ENCODE data around the gene RAB9A.
"Not testable (repeated sequence)": the region's sequence is repeated elsewhere in the genome, so short reads cannot be mapped to it uniquely, and the experiment has no call there.

The RAB9A gene

GRCh38 chrX:13703135-13703534, 14.2 kb downstream of the RAB9A start:
- DNase-seq = no peak

- DNase-seq = no peak
These were observed 14.7 kb downstream of the RAB9A start for GRCh38 chrX:13703589-13703988.

- no peak for DNase-seq
These were observed 22.2 kb downstream of the RAB9A start for GRCh38 chrX:13711141-13711540.

GRCh38 chrX:13716455-13716854, 27.5 kb downstream of the RAB9A start:
- DNase-seq = no peak

DNA sequence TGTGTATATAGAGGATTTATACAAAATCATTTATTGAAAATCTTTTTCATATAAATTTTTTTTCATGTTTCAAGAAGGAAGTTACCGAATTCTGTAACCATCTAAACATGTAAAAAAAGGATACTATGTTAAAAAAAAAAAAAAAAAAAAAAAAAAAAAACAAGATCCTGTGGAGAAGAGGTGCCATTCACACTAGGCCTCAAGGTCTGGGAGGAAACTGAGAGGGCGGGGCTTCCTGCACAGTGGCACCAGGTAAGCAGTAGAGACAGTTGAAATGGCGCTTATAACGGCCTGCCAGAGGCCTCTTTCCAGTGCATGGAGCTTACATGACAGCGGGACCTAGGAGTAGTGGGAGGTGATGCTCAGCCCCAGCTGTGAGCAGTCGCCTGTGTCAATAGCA, 28.0 kb downstream of the RAB9A start:
- DNase-seq = no peak

GRCh38 chrX:13717700-13718472, 29.0 kb downstream of the RAB9A start:
- DNase-seq = no peak

GRCh38 chrX:13719192-13719856, 30.4 kb downstream of the RAB9A start:
- no peak for DNase-seq

DNA sequence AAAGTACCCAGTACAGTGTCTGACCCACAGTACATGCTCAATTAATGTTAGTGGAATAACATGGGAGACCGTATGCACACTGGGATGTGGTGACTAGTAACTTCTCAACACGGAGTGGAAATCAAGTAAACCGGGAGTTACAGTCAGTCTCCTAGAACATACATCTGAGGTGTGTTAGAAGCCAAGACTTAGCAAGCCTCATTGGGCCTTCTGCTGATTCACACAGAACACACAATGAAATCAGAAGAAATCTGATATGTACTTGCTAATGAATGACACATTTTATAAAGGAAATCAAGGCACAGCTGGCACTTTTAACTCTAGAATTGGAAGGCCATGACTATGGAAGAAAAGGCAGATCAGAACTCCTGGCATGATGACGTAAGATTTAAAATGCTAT, 32.4 kb downstream of the RAB9A start:
- no peak for DNase-seq

DNA sequence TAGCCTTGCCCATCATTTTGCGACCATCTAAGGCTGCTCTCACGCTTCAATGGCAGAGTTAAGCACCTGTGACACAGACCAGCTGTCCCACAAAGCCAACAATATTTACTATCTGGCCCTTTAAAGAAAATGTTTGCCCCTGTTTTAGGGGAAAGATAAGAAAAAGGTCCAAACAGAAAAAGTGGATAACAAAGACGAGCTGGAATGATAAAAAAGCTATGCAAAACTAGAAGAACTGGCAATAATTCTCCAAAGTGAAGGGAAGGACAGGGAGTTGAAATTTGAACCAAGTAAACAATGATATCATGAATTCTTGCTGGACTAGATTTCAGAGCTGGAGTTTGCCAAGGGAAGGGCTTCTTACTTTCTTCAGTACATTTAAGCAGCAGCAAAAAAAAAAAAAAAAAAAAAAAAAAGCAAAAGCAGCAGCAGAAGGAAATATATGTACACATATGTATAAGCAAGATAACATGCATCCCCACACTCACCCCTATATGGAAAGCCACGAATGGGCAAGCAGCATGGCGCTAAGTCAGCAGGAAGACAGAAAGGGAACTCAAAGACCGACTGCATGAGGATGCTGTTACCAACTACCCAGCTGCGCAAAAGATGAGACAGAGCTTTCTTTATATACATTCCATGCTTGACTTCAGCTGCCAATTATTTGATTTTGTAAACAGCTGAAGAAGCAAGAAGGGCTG, 33.0 kb downstream of the RAB9A start:
- DNase-seq = no peak

DNA sequence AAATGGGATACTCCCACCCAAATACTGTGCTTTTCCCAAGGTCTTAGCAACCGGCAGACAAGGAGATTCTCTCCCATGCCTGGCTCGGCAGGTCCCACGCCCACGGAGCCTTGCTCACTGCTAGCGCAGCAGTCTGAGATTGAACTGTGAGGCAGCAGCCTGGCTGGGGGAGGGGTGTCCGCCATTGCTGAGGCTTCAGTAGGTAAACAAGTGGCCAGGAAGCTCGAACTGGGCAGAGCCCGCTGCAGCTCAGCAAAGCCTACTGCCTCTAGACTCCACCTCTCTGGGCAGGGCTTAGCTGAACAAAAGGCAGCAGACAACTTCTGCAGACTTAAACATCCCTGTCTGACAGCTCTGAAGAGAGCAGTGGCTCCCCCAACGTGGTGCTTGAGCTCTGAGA, 36.0 kb downstream of the RAB9A start:
- DNase-seq = not testable (repeated sequence)

DNA sequence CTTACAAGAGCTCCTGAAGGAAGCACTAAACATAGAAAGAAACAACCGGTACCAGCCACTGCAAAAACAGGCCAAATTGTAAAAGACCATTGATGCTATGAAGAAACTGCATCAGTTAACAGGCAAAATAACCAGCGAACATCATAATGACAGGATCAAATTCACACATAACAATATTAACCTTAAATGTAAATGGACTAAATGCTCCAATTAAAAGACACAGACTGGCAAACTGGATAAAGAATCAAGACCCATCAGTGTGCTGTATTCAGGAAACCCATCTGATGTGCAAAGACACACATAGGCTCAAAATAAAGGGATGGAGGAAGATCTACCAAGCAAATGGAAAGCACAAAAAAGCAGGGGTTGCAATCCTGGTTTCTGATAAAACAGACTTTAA, 37.7 kb downstream of the RAB9A start:
- not testable (repeated sequence) for DNase-seq

GRCh38 chrX:13730523-13730922, 41.6 kb downstream of the RAB9A start:
- DNase-seq = not testable (repeated sequence)

- no peak for DNase-seq
These were observed 43.5 kb downstream of the RAB9A start for GRCh38 chrX:13732246-13733067.

DNA sequence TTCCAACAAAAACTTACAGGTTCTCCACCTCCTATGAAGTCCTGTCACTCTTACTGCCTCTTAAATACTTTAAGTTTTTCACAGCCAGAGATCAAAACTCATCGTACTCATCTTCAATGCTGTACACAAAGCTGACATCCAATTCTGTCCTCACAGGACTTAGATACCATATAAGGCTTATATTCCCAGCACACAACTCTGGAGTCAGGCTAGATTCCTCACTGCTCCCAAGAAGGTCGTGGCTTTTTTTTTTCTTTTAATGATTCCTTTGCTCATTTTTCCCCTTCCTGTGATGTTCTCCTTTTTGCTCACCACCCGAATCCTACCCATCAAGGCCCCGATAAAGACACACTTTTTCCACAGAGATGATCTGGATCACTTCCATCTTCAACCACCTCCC, 44.6 kb downstream of the RAB9A start:
- DNase-seq = no peak

DNA sequence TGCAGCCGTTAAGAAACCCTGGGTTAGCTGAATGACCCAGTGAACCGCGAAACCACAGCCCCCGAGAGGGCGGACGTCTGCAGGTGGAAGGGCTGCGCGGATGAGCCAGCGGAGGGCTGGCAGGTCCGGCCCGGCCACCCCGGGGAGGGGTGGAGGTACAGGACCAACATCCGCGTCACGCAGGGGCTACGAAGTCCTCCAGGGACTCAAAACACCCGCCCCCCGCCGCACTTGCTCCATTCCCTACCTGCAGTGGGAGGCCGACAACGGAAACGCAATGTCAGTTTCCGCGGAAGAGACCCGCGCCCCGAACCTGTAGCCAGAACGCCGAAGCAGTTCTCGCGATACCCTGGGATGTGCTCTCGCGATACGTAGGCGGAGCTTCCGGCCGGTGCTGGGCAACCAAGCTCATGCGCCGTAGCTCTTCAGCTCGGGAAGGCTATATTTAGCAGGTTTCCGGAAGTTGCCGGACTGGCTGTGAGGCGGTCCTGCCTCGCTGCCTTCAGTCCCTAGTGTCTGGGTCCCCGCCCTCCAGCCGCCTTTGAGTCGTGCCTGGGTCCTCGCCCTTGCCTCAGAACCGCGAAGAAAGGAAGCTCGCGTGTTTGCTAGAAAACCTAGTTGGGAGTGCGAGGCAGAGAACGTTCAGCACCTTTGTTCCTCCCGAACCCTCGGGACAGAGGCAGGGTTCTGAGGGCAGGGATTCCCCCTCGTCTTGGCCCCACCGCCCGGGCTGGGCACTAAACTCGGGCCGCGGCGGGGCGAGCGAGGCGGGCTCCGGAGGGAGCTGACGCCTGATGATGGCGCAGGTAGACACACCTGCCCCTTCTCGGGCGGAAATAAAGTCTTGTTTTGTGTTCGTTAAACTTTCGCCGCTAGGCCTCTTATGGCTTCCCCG, 45.6 kb downstream of the RAB9A start, which contains the start of the genes OFD1 and TRAPPC2:
TSS of gene OFD1 (plus strand) at position 471 of the 895 bp plus-strand sequence. CDS start at position 795, 324 bp downstream.
TSS of gene TRAPPC2 (minus strand) at position 343 of the 895 bp plus-strand sequence. CDS start 14,657 bp downstream, outside the sequence.
- DNase-seq = peak; percentile 79 to 82

DNA sequence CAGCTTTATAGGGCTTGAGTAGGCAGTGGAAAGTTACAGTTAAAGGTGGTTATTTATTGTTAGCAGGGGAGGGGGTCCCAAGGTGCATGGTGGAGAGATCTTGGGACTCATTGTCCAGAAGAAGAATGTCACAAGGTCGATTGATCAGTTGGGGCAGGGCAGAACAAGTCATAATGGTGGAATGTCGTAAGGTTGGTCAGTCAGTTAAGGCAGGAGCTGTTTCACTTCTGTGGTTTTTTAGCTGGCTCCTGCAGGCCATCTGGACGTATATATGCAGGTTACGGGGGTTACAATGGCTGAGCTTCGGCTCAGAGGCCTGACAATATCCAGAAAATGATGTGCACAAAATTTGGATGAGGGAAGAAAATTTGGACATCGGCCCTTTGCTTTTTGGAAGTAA, 52.8 kb downstream of the RAB9A start:
- no peak for DNase-seq

GRCh38 chrX:13742397-13743176, 53.7 kb downstream of the RAB9A start:
- no peak for DNase-seq

GRCh38 chrX:13747836-13748235, 58.9 kb downstream of the RAB9A start:
- peak in 1 of 2 experiments; percentile 9 for DNase-seq

DNA sequence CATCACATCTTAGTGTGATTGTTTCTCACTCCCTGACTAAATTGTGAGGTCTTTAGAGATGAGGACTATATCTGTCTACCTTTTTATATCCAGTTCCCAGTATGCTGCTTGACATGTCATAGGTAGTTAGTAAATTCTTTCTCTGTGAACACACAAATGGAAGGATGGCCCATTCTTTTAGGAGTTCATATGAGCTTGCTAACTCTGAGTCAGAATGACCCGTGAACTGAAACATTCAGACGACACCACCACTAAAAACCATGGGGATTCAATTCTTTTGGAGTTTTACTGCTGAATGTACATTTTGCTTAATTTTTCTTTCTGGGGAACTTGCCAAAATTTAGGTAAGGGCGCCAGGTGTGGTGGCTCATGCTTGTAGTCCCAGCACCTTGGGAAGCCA, 59.6 kb downstream of the RAB9A start:
- no peak for DNase-seq

DNA sequence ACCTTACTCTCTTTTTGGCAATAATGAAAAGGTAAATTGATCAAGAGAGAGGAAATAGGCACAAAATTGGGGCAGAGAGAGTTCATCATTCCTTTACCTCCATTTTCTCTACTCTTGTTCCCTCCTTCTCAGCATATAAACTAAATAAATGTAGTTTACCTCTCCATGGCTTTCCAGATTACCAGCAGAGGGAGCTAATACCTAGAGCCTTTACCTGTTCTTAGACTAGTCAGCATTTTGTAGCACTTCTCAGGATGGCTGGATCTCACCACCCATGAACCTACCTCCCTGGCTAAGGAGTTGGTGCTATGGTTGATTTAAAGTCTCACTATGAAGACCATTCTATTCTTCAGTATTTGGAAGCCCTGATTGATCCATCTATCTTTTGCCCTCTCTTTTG, 61.3 kb downstream of the RAB9A start:
- peak in 1 of 2 experiments; percentile 2 for DNase-seq

- no peak for DNase-seq
These were observed 61.9 kb downstream of the RAB9A start for GRCh38 chrX:13750812-13751211.
